DND-41 (cell line): ENCODE data around the gene PTPRR.

Experiments
- ATAC-seq: fragments of 200-7000 bp; cut with Tn5 transposase; 3 replicates; pipeline ENCODE4 v1.9.1; 2021; ENCODE audit warnings: low read depth; ENCODE audit not compliant: insufficient read depth
- DNase-seq: peaks from one replicate; pipeline ENCODE4 v3.0.0-alpha.2; 2020
- H2AFZ ChIP-seq: 2 replicates; pipeline ENCODE4 v1.6.0; 2012; ENCODE audit warnings: low read depth, low read length
- H3K27ac ChIP-seq: 2 replicates; pipeline ENCODE4 v1.5.1; 2012; ENCODE audit warnings: low read length, inconsistent platforms
- H3K27me3 ChIP-seq: fragments of 200-600 bp; sonication (generic); 2 replicates; pipeline ENCODE4 v1.6.0; 2012; ENCODE audit warnings: low read length, mild to moderate bottlenecking, inconsistent platforms; ENCODE audit not compliant: insufficient read depth, poor library complexity
- H3K36me3 ChIP-seq: 2 replicates; pipeline ENCODE4 v1.5.1; 2012; ENCODE audit warnings: low read length, inconsistent platforms; ENCODE audit not compliant: insufficient read depth
- H3K4me1 ChIP-seq: 2 replicates; pipeline ENCODE4 v1.5.1; 2012; ENCODE audit warnings: mild to moderate bottlenecking, low read length; ENCODE audit not compliant: insufficient read depth
- H3K4me2 ChIP-seq: 2 replicates; pipeline ENCODE4 v1.6.0; 2012; ENCODE audit warnings: mild to moderate bottlenecking, moderate library complexity, low read length, inconsistent platforms; ENCODE audit not compliant: insufficient read depth
- H3K4me3 ChIP-seq, 2 experiments: fragments of 200-600 bp in 1 of 2; shearing (Covaris generic) in 1 of 2; 2 replicates each; pipeline ENCODE4 v1.5.1; 2012 to 2016; ENCODE audit warnings: inconsistent platforms in 2 of 2, low read length in 2 of 2, mild to moderate bottlenecking in 2 of 2, low read depth in 1 of 2, moderate library complexity in 1 of 2
- H3K79me2 ChIP-seq: 2 replicates; pipeline ENCODE4 v1.6.0; 2012; ENCODE audit warnings: low read length, inconsistent platforms; ENCODE audit not compliant: insufficient read depth
- H3K9ac ChIP-seq: 2 replicates; pipeline ENCODE4 v1.6.0; 2012; ENCODE audit warnings: low read depth, mild to moderate bottlenecking, inconsistent platforms, low read length, moderate library complexity
- H3K9me3 ChIP-seq: 2 replicates; pipeline ENCODE4 v1.5.1; 2012; ENCODE audit warnings: low read length, moderate library complexity, mild to moderate bottlenecking, inconsistent platforms; ENCODE audit not compliant: insufficient read depth, severe bottlenecking
- H4K20me1 ChIP-seq: 2 replicates; pipeline ENCODE4 v1.6.0; 2012; ENCODE audit warnings: low read length; ENCODE audit not compliant: insufficient read depth
- CTCF ChIP-seq: IDR thresholded peaks from 2 replicates; pipeline ENCODE4 v1.5.1; 2012; ENCODE audit warnings: borderline replicate concordance, low read length, moderate library complexity, mild to moderate bottlenecking; ENCODE audit not compliant: poor library complexity, severe bottlenecking; ENCODE audit errors: extremely low read depth
- EZH2 ChIP-seq: IDR thresholded peaks from 3 replicates; pipeline ENCODE4 v1.6.1; 2012; ENCODE audit warnings: borderline replicate concordance, low read depth, mild to moderate bottlenecking, moderate library complexity, low read length, inconsistent platforms; ENCODE audit not compliant: severe bottlenecking

PTPRR gene

GRCh38 chr12:70837026-70837425 is 83.5 kb downstream of the PTPRR start:
- H3K4me1 ChIP-seq = no peaks in the 10 kb centered on the region
- no peak overlapping the region for H3K9ac ChIP-seq
- H4K20me1 ChIP-seq = no peaks in the 10 kb centered on the region
- H3K9me3 ChIP-seq = no peaks in the 10 kb centered on the region
- H3K27me3 ChIP-seq = no peaks in the 10 kb centered on the region
- no peak overlapping the region for H3K4me3 ChIP-seq
- H2AFZ ChIP-seq = no peak overlapping the region
- no peaks in the 10 kb centered on the region for H3K36me3 ChIP-seq
- DNase-seq (no peak), ATAC-seq (no peak)
- no peak overlapping the region for H3K4me2 ChIP-seq
- no peak for TF ChIP-seq EZH2
- no peak for TF ChIP-seq CTCF
- no peak overlapping the region for H3K27ac ChIP-seq
- H3K79me2 ChIP-seq = no peaks in the 10 kb centered on the region

- no peaks in the 10 kb centered on the region for H4K20me1 ChIP-seq
- ATAC-seq (no peak), DNase-seq (no peak)
- H3K27me3 ChIP-seq = no peaks in the 10 kb centered on the region
- H3K4me1 ChIP-seq = no peaks in the 10 kb centered on the region
- H3K79me2 ChIP-seq = no peaks in the 10 kb centered on the region
- no peak overlapping the region for H3K4me2 ChIP-seq
- no peak overlapping the region for H3K4me3 ChIP-seq
- H3K9ac ChIP-seq = no peak overlapping the region
- H3K27ac ChIP-seq = no peak overlapping the region
- no peak overlapping the region for H2AFZ ChIP-seq
- TF ChIP-seq EZH2 (no peak), CTCF (no peak)
- H3K9me3 ChIP-seq = no peaks in the 10 kb centered on the region
- H3K36me3 ChIP-seq = no peaks in the 10 kb centered on the region
These were observed 84.6 kb downstream of the PTPRR start for GRCh38 chr12:70835948-70836347.

- no peak overlapping the region for H3K4me3 ChIP-seq
- H3K9me3 ChIP-seq = no peaks in the 10 kb centered on the region
- no peaks in the 10 kb centered on the region for H3K4me1 ChIP-seq
- no peaks in the 10 kb centered on the region for H3K79me2 ChIP-seq
- no peak overlapping the region for H3K4me2 ChIP-seq
- no peaks in the 10 kb centered on the region for H4K20me1 ChIP-seq
- ATAC-seq = no peak
- H3K9ac ChIP-seq = no peak overlapping the region
- H3K27me3 ChIP-seq = no peaks in the 10 kb centered on the region
- H2AFZ ChIP-seq = no peak overlapping the region
- no peak for DNase-seq
- no peaks in the 10 kb centered on the region for H3K36me3 ChIP-seq
- no peak for TF ChIP-seq CTCF
- no peak overlapping the region for H3K27ac ChIP-seq
These were observed 89.0 kb downstream of the PTPRR start for GRCh38 chr12:70831543-70831942.
